WTC11 (cell line): ENCODE results near the gene SH2D5.

Source experiments
- CBFB ChIP-seq: sonication (generic); formaldehyde crosslinking; IDR thresholded peaks from 2 replicates; pipeline ENCODE4 v1.8.1; 2022; ENCODE audit warnings: mild to moderate bottlenecking, low read depth, missing genetic modification reagents
- ELF4 ChIP-seq: sonication (generic); formaldehyde crosslinking; IDR thresholded peaks from 2 replicates; pipeline ENCODE4 v1.8.1; 2022; ENCODE audit warnings: low read depth, mild to moderate bottlenecking, moderate library complexity, missing genetic modification reagents
- ETV6 ChIP-seq: sonication (generic); formaldehyde crosslinking; IDR thresholded peaks from 2 replicates; pipeline ENCODE4 v1.8.1; 2022; ENCODE audit warnings: mild to moderate bottlenecking, missing genetic modification reagents
- MXD4 ChIP-seq: fragments of 250-450 bp; sonication (Bioruptor Pico); IDR thresholded peaks from 2 replicates; pipeline ENCODE4 v1.8.0; 2021; ENCODE audit warnings: mild to moderate bottlenecking, moderate library complexity, borderline replicate concordance
- NFYB ChIP-seq: sonication (generic); formaldehyde crosslinking; conservative IDR thresholded peaks from 2 replicates; pipeline ENCODE4 v1.8.0; 2022; ENCODE audit warnings: low read depth, missing genetic modification reagents
- RELA ChIP-seq: sonication (generic); formaldehyde crosslinking; IDR thresholded peaks from 2 replicates; pipeline ENCODE4 v1.8.1; 2022; ENCODE audit warnings: missing genetic modification reagents, mild to moderate bottlenecking, borderline replicate concordance
- RORB ChIP-seq: fragments of 250-450 bp; sonication (Bioruptor Pico); IDR thresholded peaks from 2 replicates; pipeline ENCODE4 v1.9.0; 2021; ENCODE audit warnings: mild to moderate bottlenecking
- TF ChIP-seq, protein P1 (sequence below): sonication (generic); formaldehyde crosslinking; IDR thresholded peaks from 2 replicates; pipeline ENCODE4 v1.8.1; 2023; ENCODE audit warnings: mild to moderate bottlenecking, moderate library complexity, missing genetic modification reagents
- TF ChIP-seq, protein P2 (sequence below): fragments of 200-600 bp; IDR thresholded peaks from 2 replicates; pipeline ENCODE4 v1.8.0; 2022; ENCODE audit warnings: antibody characterized with exemption
- TF ChIP-seq, protein P3 (sequence below): fragments of 250-450 bp; sonication (Bioruptor Pico); conservative IDR thresholded peaks from 2 replicates; pipeline ENCODE4 v1.9.0; 2021; ENCODE audit warnings: mild to moderate bottlenecking
- TF ChIP-seq, protein P4 (sequence below): fragments of 250-450 bp; sonication (Bioruptor Pico); IDR thresholded peaks from 2 replicates; pipeline ENCODE4 v1.8.0; 2021; ENCODE audit warnings: mild to moderate bottlenecking
- TF ChIP-seq, protein P5 (sequence below): sonication (generic); formaldehyde crosslinking; conservative IDR thresholded peaks from 2 replicates; pipeline ENCODE4 v1.8.1; 2022; ENCODE audit warnings: mild to moderate bottlenecking, missing genetic modification reagents

DNA sequence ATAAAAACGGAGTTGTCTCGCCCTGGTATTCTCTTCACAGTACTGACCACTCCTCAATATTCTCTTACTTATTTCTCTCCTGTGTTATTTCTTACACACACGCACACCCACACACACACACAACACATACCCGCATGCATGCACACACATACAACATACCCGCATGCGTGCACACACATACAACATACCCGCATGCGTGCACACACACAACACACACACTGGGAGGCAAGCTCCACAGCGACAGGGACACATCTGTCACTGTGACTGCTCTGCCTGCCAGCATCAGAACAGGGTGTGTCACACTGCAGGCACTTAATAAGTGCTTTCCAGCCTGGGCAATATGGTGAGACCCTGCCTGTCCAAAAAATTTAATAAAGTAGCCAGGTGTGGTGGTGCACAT, 50.5 kb downstream of the SH2D5 start:
- TF ChIP-seq ETV6 (CRISPR knock-in tag) (no peak), ELF4 (CRISPR knock-in tag) (no peak), RELA (CRISPR knock-in tag) (no peak), CBFB (CRISPR knock-in tag) (no peak), NFYB (no peak), RORB (CRISPR knock-in tag) (no peak), MXD4 (CRISPR knock-in tag) (no peak)
- TF ChIP-seq, protein P1, sequence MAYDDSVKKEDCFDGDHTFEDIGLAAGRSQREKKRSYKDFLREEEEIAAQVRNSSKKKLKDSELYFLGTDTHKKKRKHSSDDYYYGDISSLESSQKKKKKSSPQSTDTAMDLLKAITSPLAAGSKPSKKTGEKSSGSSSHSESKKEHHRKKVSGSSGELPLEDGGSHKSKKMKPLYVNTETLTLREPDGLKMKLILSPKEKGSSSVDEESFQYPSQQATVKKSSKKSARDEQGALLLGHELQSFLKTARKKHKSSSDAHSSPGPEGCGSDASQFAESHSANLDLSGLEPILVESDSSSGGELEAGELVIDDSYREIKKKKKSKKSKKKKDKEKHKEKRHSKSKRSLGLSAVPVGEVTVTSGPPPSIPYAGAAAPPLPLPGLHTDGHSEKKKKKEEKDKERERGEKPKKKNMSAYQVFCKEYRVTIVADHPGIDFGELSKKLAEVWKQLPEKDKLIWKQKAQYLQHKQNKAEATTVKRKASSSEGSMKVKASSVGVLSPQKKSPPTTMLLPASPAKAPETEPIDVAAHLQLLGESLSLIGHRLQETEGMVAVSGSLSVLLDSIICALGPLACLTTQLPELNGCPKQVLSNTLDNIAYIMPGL (CRISPR knock-in tag): no peak
- TF ChIP-seq, protein P2, sequence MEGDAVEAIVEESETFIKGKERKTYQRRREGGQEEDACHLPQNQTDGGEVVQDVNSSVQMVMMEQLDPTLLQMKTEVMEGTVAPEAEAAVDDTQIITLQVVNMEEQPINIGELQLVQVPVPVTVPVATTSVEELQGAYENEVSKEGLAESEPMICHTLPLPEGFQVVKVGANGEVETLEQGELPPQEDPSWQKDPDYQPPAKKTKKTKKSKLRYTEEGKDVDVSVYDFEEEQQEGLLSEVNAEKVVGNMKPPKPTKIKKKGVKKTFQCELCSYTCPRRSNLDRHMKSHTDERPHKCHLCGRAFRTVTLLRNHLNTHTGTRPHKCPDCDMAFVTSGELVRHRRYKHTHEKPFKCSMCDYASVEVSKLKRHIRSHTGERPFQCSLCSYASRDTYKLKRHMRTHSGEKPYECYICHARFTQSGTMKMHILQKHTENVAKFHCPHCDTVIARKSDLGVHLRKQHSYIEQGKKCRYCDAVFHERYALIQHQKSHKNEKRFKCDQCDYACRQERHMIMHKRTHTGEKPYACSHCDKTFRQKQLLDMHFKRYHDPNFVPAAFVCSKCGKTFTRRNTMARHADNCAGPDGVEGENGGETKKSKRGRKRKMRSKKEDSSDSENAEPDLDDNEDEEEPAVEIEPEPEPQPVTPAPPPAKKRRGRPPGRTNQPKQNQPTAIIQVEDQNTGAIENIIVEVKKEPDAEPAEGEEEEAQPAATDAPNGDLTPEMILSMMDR: no peak
- TF ChIP-seq, protein P3, sequence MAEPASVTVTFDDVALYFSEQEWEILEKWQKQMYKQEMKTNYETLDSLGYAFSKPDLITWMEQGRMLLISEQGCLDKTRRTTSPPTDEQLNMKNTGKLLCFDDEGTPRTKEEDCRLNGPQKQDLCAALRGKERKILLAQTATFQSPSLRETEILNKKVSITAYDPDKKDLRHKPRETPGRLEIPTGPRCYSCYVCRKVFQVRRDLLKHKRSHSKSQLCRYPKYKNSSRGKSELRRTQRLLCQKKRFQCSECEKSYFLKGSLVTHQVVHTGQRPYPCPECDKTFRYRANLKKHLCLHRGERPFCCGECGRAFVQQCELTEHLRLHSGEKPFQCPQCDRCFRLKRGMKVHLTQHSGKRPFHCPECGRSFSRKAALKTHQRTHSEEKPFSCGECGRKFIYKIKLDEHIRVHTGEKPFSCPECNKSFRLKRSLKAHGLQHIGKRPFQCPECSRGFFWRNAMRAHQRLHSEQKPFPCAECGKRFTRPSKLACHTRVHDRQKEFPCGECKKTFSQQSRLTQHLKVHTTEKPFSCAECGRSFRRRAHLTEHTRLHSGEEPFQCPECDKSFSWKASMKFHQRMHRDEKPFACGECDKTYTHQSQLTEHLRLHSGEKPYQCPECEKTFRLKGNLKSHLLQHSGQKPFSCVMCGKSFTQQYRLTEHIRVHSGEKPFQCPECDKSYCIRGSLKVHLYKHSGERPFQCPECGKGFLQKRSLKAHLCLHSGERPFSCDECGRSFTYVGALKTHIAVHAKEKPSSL: no peak
- TF ChIP-seq, protein P4, sequence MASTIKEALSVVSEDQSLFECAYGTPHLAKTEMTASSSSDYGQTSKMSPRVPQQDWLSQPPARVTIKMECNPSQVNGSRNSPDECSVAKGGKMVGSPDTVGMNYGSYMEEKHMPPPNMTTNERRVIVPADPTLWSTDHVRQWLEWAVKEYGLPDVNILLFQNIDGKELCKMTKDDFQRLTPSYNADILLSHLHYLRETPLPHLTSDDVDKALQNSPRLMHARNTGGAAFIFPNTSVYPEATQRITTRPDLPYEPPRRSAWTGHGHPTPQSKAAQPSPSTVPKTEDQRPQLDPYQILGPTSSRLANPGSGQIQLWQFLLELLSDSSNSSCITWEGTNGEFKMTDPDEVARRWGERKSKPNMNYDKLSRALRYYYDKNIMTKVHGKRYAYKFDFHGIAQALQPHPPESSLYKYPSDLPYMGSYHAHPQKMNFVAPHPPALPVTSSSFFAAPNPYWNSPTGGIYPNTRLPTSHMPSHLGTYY: no peak
- TF ChIP-seq, protein P5, sequence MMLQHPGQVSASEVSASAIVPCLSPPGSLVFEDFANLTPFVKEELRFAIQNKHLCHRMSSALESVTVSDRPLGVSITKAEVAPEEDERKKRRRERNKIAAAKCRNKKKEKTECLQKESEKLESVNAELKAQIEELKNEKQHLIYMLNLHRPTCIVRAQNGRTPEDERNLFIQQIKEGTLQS (CRISPR knock-in tag): no peak
